Stimulated activated CD8-positive, alpha-beta memory T cell treated with anti-CD3 and anti-CD28 coated beads, Interleukin-4, amount 100 ng/mL, for 24 hours (primary cell): Measurements from ENCODE around the gene SRSF3.
"Not testable (repeated sequence)": the region's sequence is repeated elsewhere in the genome, so short reads cannot be mapped to it uniquely, and the experiment has no call there.

Experiments
- DNase-seq: peaks from one replicate; pipeline ENCODE4 v3.0.0-alpha.2; 2020; ENCODE audit warnings: low read depth

SRSF3 gene

GRCh38 chr6:36576578-36576977 is 17.6 kb upstream of the SRSF3 start:
- DNase-seq: no peak

GRCh38 chr6:36577301-36577700 is 16.9 kb upstream of the SRSF3 start:
- no peak for DNase-seq

GRCh38 chr6:36578030-36578429 is 16.1 kb upstream of the SRSF3 start:
- DNase-seq: no peak

- DNase-seq: no peak
Observed at GRCh38 chr6:36578431-36578830, 15.7 kb upstream of the SRSF3 start.

- DNase-seq: no peak
Observed at GRCh38 chr6:36580184-36580526, 14.0 kb upstream of the SRSF3 start.

- no peak for DNase-seq
Observed at GRCh38 chr6:36581716-36582115, 12.4 kb upstream of the SRSF3 start.

- no peak for DNase-seq
Observed at GRCh38 chr6:36586606-36587005, 7.6 kb upstream of the SRSF3 start.

- DNase-seq: not testable (repeated sequence)
Observed at GRCh38 chr6:36589025-36589400, 5.1 kb upstream of the SRSF3 start.

- no peak for DNase-seq
Observed at GRCh38 chr6:36590237-36590636, 3.9 kb upstream of the SRSF3 start.

- no peak for DNase-seq
Observed at GRCh38 chr6:36592221-36592655, 1.9 kb upstream of the SRSF3 start.

- no peak for DNase-seq
Observed at GRCh38 chr6:36593569-36594028, 563 bp upstream of the SRSF3 start.

- no peak for DNase-seq
Observed at GRCh38 chr6:36594816-36595643, 868 bp downstream of the SRSF3 start.

GRCh38 chr6:36596356-36596755 is 2.2 kb downstream of the SRSF3 start:
- DNase-seq: no peak

- no peak for DNase-seq
Observed at GRCh38 chr6:36597775-36598174, 3.6 kb downstream of the SRSF3 start.

GRCh38 chr6:36598326-36598725 is 4.2 kb downstream of the SRSF3 start:
- DNase-seq: no peak

GRCh38 chr6:36598739-36599318 is 4.7 kb downstream of the SRSF3 start:
- DNase-seq: no peak

- peak; percentile 39 for DNase-seq
Observed at GRCh38 chr6:36599791-36600209, 5.6 kb downstream of the SRSF3 start.

GRCh38 chr6:36600564-36601146 is 6.5 kb downstream of the SRSF3 start:
- DNase-seq: no peak

GRCh38 chr6:36601818-36602217 is 7.7 kb downstream of the SRSF3 start:
- not testable (repeated sequence) for DNase-seq

GRCh38 chr6:36603222-36604089 is 9.3 kb downstream of the SRSF3 start:
- no peak for DNase-seq

GRCh38 chr6:36604090-36605060 is 10.2 kb downstream of the SRSF3 start:
- no peak for DNase-seq
